H1 (cell line): Measurements from ENCODE around the gene UBN1. TPM values are rescaled to one million over a fixed set of nuclear protein-coding genes. Genes with fewer than 3 reads are reported as not detected.

ENCODE experiments used
- CTCF ChIA-PET: fragments of 300-600 bp; sonication (Branson Sonifier 250); formaldehyde crosslinking; loops from one replicate; lab custom pipeline; 2021; ENCODE audit not compliant: partially characterized antibody; lab: Charles Lee
- POLR2A ChIA-PET: fragments of 300-600 bp; sonication (Branson Sonifier 250); formaldehyde crosslinking; loops from one replicate; lab custom pipeline; 2021; ENCODE audit warnings: inconsistent platforms; ENCODE audit not compliant: partially characterized antibody; lab: Charles Lee
- DNase-seq, 2 experiments: peaks; one replicate each; pipeline versions ENCODE4 v3.0.0 to v3.0.0-alpha.2; 2010 to 2022; ENCODE audit warnings: low spot score in 2 of 2, low read depth in 1 of 2, mixed read lengths in 1 of 2
- FAIRE-seq: peaks from 2 replicates; lab custom pipeline; 2011; peaks lifted over from hg19 to GRCh38; lab: Jason Lieb, UNC
- H2AFZ ChIP-seq: 2 replicates; pipeline ENCODE4 v1.8.1; 2012; ENCODE audit warnings: low read length, inconsistent platforms
- H2AK5ac ChIP-seq: 2 replicates; pipeline ENCODE4 v1.6.1; 2013; ENCODE audit warnings: low read depth, low read length
- H2BK120ac ChIP-seq: replicated peaks from 2 replicates; pipeline ENCODE3; 2013; ENCODE audit warnings: low read depth, low read length, inconsistent platforms
- H2BK12ac ChIP-seq: 2 replicates; pipeline ENCODE4 v1.6.1; 2013; ENCODE audit warnings: low read depth, low read length
- H2BK15ac ChIP-seq: 2 replicates; pipeline ENCODE4 v1.6.1; 2013; ENCODE audit warnings: low read length
- H2BK20ac ChIP-seq: 2 replicates; pipeline ENCODE4 v1.6.1; 2013; ENCODE audit warnings: low read length
- H2BK5ac ChIP-seq: 2 replicates; pipeline ENCODE4 v1.6.1; 2013; ENCODE audit warnings: low read depth, low read length
- H3K14ac ChIP-seq: 2 replicates; pipeline ENCODE4 v1.6.1; 2013; ENCODE audit warnings: inconsistent platforms; ENCODE audit not compliant: insufficient read length
- H3K18ac ChIP-seq: 2 replicates; pipeline ENCODE4 v1.6.1; 2013; ENCODE audit warnings: low read length; ENCODE audit errors: extremely low read depth
- H3K23ac ChIP-seq: 2 replicates; pipeline ENCODE4 v1.6.1; 2013; ENCODE audit warnings: inconsistent platforms; ENCODE audit not compliant: insufficient read length
- H3K23me2 ChIP-seq: 2 replicates; pipeline ENCODE4 v1.6.1; 2013; ENCODE audit warnings: low read depth, low read length
- H3K27ac ChIP-seq: 2 replicates; pipeline ENCODE4 v1.6.1; 2011; ENCODE audit warnings: low read depth, low read length, inconsistent platforms
- H3K27me3 ChIP-seq, 4 experiments: replicated peaks in 1 of 4; 1 replicate in 1 of 4; 2 replicates in 3 of 4; pipeline versions ENCODE4 v1.6.1 to v1.8.1; 2011 to 2013; ENCODE audit warnings: low read length in 3 of 4, mild to moderate bottlenecking in 3 of 4, inconsistent platforms in 2 of 4, mixed read lengths in 2 of 4, moderate library complexity in 1 of 4; ENCODE audit not compliant: control insufficient read depth in 3 of 4, insufficient read depth in 3 of 4; ENCODE audit errors: extremely low read depth in 1 of 4
- H3K36me3 ChIP-seq, 4 experiments: 2 replicates each; pipeline versions ENCODE4 v1.6.1 to v1.8.1; 2011 to 2013; ENCODE audit warnings: mild to moderate bottlenecking in 4 of 4, low read length in 3 of 4, moderate library complexity in 2 of 4, control low read depth in 1 of 4, inconsistent platforms in 1 of 4; ENCODE audit not compliant: insufficient read depth in 4 of 4, control insufficient read depth in 2 of 4
- H3K4ac ChIP-seq: replicated peaks from 2 replicates; pipeline ENCODE3; 2013; ENCODE audit warnings: low read length, low read depth, mixed read lengths, inconsistent platforms; ENCODE audit not compliant: insufficient read length
- H3K4me1 ChIP-seq, 4 experiments: replicated peaks in 1 of 4; 1 replicate in 1 of 4; 2 replicates in 3 of 4; pipeline versions ENCODE4 v1.6.1 to v1.8.1; 2011 to 2013; ENCODE audit warnings: low read length in 3 of 4, inconsistent platforms in 2 of 4, mixed read lengths in 1 of 4; ENCODE audit not compliant: insufficient read depth in 4 of 4, control insufficient read depth in 3 of 4
- H3K4me2 ChIP-seq, 2 experiments: 2 replicates each; pipeline versions ENCODE4 v1.6.1 to v1.8.1; 2011 to 2013; ENCODE audit warnings: low read depth in 2 of 2, low read length in 2 of 2, control low read depth in 1 of 2, inconsistent platforms in 1 of 2, mild to moderate bottlenecking in 1 of 2; ENCODE audit not compliant: insufficient read depth in 1 of 2
- H3K4me3 ChIP-seq, 4 experiments: fragments of 200-600, 300-600 bp in 1 of 4; sonication (generic), shearing (Covaris generic), sonication (Bioruptor Twin) in 1 of 4; 2 replicates each; pipeline versions ENCODE4 v1.5.1 to v1.8.1; 2011 to 2016; ENCODE audit warnings: low read length in 4 of 4, low read depth in 3 of 4, control low read depth in 2 of 4, inconsistent platforms in 2 of 4, mild to moderate bottlenecking in 2 of 4, mixed read lengths in 1 of 4, moderate library complexity in 1 of 4; ENCODE audit not compliant: insufficient read depth in 2 of 4; ENCODE audit errors: extremely low read depth in 1 of 4
- H3K56ac ChIP-seq: replicated peaks from 2 replicates; pipeline ENCODE3; 2013; ENCODE audit warnings: low read depth, mild to moderate bottlenecking, mixed read lengths, low read length, inconsistent platforms; ENCODE audit not compliant: insufficient read length
- H3K79me1 ChIP-seq: 2 replicates; pipeline ENCODE4 v1.6.1; 2013; ENCODE audit warnings: low read depth, low read length, control low read depth
- H3K79me2 ChIP-seq, 2 experiments: 2 replicates each; pipeline versions ENCODE4 v1.6.1 to v1.8.1; 2012 to 2013; ENCODE audit warnings: low read length in 2 of 2, mild to moderate bottlenecking in 2 of 2, inconsistent platforms in 1 of 2; ENCODE audit not compliant: insufficient read depth in 2 of 2, control insufficient read depth in 1 of 2
- H3K9ac ChIP-seq, 4 experiments: replicated peaks in 1 of 4; 1 replicate in 1 of 4; 2 replicates in 3 of 4; pipeline versions ENCODE4 v1.6.1 to v1.8.1; 2011 to 2013; ENCODE audit warnings: low read depth in 3 of 4, low read length in 3 of 4, control low read depth in 2 of 4, mild to moderate bottlenecking in 2 of 4, moderate library complexity in 2 of 4, inconsistent platforms in 1 of 4; ENCODE audit errors: extremely low read depth in 1 of 4
- H3K9me3 ChIP-seq, 2 experiments: 2 replicates each; pipeline versions ENCODE4 v1.6.1 to v1.8.1; 2012 to 2013; ENCODE audit warnings: mild to moderate bottlenecking in 2 of 2, moderate library complexity in 2 of 2, control low read depth in 1 of 2, inconsistent platforms in 1 of 2, low read depth in 1 of 2, low read length in 1 of 2, mixed read lengths in 1 of 2; ENCODE audit not compliant: insufficient read depth in 2 of 2
- H4K20me1 ChIP-seq, 2 experiments: replicated peaks in 1 of 2; 2 replicates each; pipeline versions ENCODE3 to v1.8.1; 2011 to 2013; ENCODE audit warnings: inconsistent platforms in 2 of 2, low read length in 2 of 2, mild to moderate bottlenecking in 1 of 2; ENCODE audit not compliant: insufficient read depth in 2 of 2, control insufficient read depth in 1 of 2
- H4K5ac ChIP-seq: 2 replicates; pipeline ENCODE4 v1.6.1; 2013; ENCODE audit warnings: low read length, low read depth, mixed read lengths, inconsistent platforms; ENCODE audit not compliant: insufficient read length
- H4K8ac ChIP-seq: 2 replicates; pipeline ENCODE4 v1.8.0; 2013; ENCODE audit warnings: mild to moderate bottlenecking, moderate library complexity, low read length, inconsistent platforms; ENCODE audit not compliant: insufficient read depth; ENCODE audit errors: extremely low read depth
- H4K91ac ChIP-seq: replicated peaks from 2 replicates; pipeline ENCODE3; 2013; ENCODE audit warnings: low read length, mixed read lengths, inconsistent platforms; ENCODE audit not compliant: insufficient read length
- HDAC6 ChIP-seq: IDR thresholded peaks from one replicate; pipeline ENCODE4 v1.7.1; 2012; ENCODE audit warnings: low read depth, mild to moderate bottlenecking, inconsistent platforms, low read length, moderate library complexity
- KDM1A ChIP-seq: fragments of 200-600, 300-600 bp; sonication (generic); IDR thresholded peaks from 2 replicates; pipeline ENCODE4 v1.7.1; 2016; ENCODE audit warnings: mild to moderate bottlenecking, low read length, borderline replicate concordance
- NRF1 ChIP-seq: IDR thresholded peaks from 2 replicates; pipeline ENCODE4 v1.6.1; 2011; ENCODE audit warnings: mild to moderate bottlenecking, low read depth, low read length, improper control_type of control experiment
- WGBS, 2 experiments: shearing (Covaris generic) in 1 of 2; methylation state at CpG; one replicate each; pipeline versions ENCODE4 v1.1.6 to v1.1.7; 2013 to 2015; ENCODE audit warnings: low lambda C conversion rate in 2 of 2, mixed read lengths in 2 of 2, inconsistent platforms in 1 of 2, low coverage in 1 of 2, missing lambda C conversion rate in 1 of 2; ENCODE audit not compliant: insufficient replicate concordance in 2 of 2, insufficient coverage in 1 of 2, insufficient read length in 1 of 2; ENCODE audit errors: extremely low coverage in 1 of 2, missing lambda C conversion rate in 1 of 2; 5-methylcytosine and 5-hydroxymethylcytosine counted together
- polyA plus RNA-seq, 7 experiments: library from polyadenylated mRNA; depleted of rRNA in 3 of 7; stranded (reverse) in 5 of 7; unstranded in 2 of 7; fragments of >200 nt in 5 of 7; fragments of 200-250 nt in 2 of 7; gene quantifications; 1 replicate in 5 of 7; 2 replicates in 1 of 7; 4 replicates in 1 of 7; pipeline versions ENCODE4 v1.2.1 to v1.2.3, GENCODE V29; 2011 to 2013; ENCODE audit warnings: missing spikeins in 2 of 7, mixed read lengths in 2 of 7
- total RNA-seq: library from RNA; stranded (reverse); fragmentation: NEBNext Ultra II Directional; extraction: Animal tissue kit (Norgen Biotek cat#: 25700); gene quantifications from 2 replicates; pipeline ENCODE4 v1.2.1, GENCODE V29; 2021

Gene UBN1
- total and polyA plus RNA-seq, 2 of the 8 experiments (the other 6 are each of a cell fraction or from before 2014, with no cell fraction given): 16.2 to 37.0 TPM

DNA sequence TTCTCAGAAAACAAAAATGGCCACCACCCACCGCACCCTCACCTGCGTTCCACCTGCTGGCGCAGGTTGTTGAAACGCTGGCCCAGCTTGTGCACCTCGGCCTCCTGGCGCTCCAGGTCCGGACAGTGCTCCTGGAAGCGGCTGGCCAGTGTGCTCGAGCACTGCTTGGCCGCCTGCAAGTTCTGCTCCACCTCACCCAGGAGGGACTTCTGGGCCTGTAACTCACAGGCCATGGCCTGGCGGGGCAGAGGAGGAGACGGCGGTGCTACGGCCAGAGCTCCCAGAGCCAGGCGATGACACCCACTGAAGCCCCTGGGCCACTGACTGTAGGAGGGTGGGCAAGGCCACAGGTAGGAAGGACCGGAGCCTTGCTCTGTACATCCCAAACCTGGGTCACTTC lies 43.4 kb downstream of the UBN1 start:
- no peak for FAIRE-seq
- Histone ChIP-seq H3K56ac (no peak overlapping the region), H3K9ac (no peak overlapping the region), H3K4me2 (no peak overlapping the region), H4K20me1 (peaks cover 0 to 3% of the 10 kb centered on the region in 2 experiments), H3K79me2 (no peaks in the 10 kb centered on the region), H2BK12ac (no peak overlapping the region), H3K23ac (no peak overlapping the region), H2BK20ac (no peak overlapping the region), H3K18ac (no peak overlapping the region), H3K27ac (no peak overlapping the region), H3K4ac (no peak overlapping the region), H2AK5ac (no peak overlapping the region), H3K79me1 (no peaks in the 10 kb centered on the region), H3K36me3 (peaks cover 5 to 47% (median 26%) of the 10 kb centered on the region in 4 experiments; a peak in 5 of 8 replicates), H2BK15ac (no peak overlapping the region), H3K14ac (no peak overlapping the region), H3K4me1 (no peaks in the 10 kb centered on the region), H2BK120ac (no peak overlapping the region), H3K9me3 (no peaks in the 10 kb centered on the region), H2AFZ (no peak overlapping the region), H3K4me3 (no peak overlapping the region), H4K8ac (no peak overlapping the region), H2BK5ac (no peak overlapping the region), H3K23me2 (no peaks in the 10 kb centered on the region), H4K91ac (no peak overlapping the region), H4K5ac (no peak overlapping the region), H3K27me3 (no peaks in the 10 kb centered on the region)
- POLR2A ChIA-PET: interaction anchor here (1.0 to 1.6 kb wide), 3 partner anchors 17 to 57 kb away, joined by 3 to 5 read pairs (median 3); no protein-coding TSS in a partner anchor
- WGBS, 2 experiments: 95% methylated on average over 16 of the region's 16 CpGs; no CpG with 5 or more reads in 1 of the 2 experiments
- CTCF ChIA-PET: interaction anchor here (0.9 to 3.5 kb wide), 3 partner anchors 49 to 66 kb away, joined by 3 to 15 read pairs (median 5); no protein-coding TSS in a partner anchor
- TF ChIP-seq HDAC6 (no peak), NRF1 (no peak), KDM1A (no peak)
- no peak for DNase-seq
